CD4-positive, alpha-beta T cell treated with Interleukin-2 at 100 ng/mL for 4 hours (primary cell): ENCODE data around the gene ZNF765.
A peak's percentile ranks its signal among the peaks of the same experiment; 100 is the strongest.
"Not testable (repeated sequence)": the region's sequence is repeated elsewhere in the genome, so short reads cannot be mapped to it uniquely, and the experiment has no call there.

Source experiments
- DNase-seq: peaks from one replicate; pipeline ENCODE4 v3.0.0-alpha.2; 2020; ENCODE audit warnings: low spot score

ZNF765 gene

GRCh38 chr19:53394974-53395839, at the start of gene ZNF765:
TSS of gene ZNF765 (plus strand) at chr19:53395149. CDS start at chr19:53398016, 2,867 bp downstream.
- peak; percentile 96 for DNase-seq

- DNase-seq, result no peak
Observed at GRCh38 chr19:53355739-53356138, 39.2 kb upstream of the ZNF765 start.

GRCh38 chr19:53357821-53358581, 36.9 kb upstream of the ZNF765 start:
- DNase-seq, result no peak

- DNase-seq, result not testable (repeated sequence)
Observed at GRCh38 chr19:53360056-53360455, 34.9 kb upstream of the ZNF765 start.

GRCh38 chr19:53365134-53365898, 29.6 kb upstream of the ZNF765 start, which contains the start of gene ZNF525:
TSS of gene ZNF525 (plus strand) at chr19:53365705. CDS start at chr19:53372282, 6,577 bp downstream.
- peak; percentile 96 for DNase-seq

- DNase-seq, result no peak
Observed at GRCh38 chr19:53365899-53366493, 29.0 kb upstream of the ZNF765 start.

GRCh38 chr19:53372196-53372595, 22.8 kb upstream of the ZNF765 start:
- no peak for DNase-seq

GRCh38 chr19:53374288-53374687, 20.7 kb upstream of the ZNF765 start:
- no peak for DNase-seq

- no peak for DNase-seq
Observed at GRCh38 chr19:53374743-53375142, 20.2 kb upstream of the ZNF765 start.

- no peak for DNase-seq
Observed at GRCh38 chr19:53381376-53381775, 13.6 kb upstream of the ZNF765 start.

- DNase-seq, result no peak
Observed at GRCh38 chr19:53388168-53388567, 6.8 kb upstream of the ZNF765 start.

GRCh38 chr19:53388904-53389303, 6.0 kb upstream of the ZNF765 start:
- DNase-seq, result no peak

GRCh38 chr19:53389571-53389970, 5.4 kb upstream of the ZNF765 start:
- DNase-seq, result no peak

GRCh38 chr19:53389978-53390377, 5.0 kb upstream of the ZNF765 start:
- DNase-seq, result no peak

- DNase-seq, result no peak
Observed at GRCh38 chr19:53394522-53394973, 401 bp upstream of the ZNF765 start.

- DNase-seq, result not testable (repeated sequence)
Observed at GRCh38 chr19:53395840-53396524, 1.0 kb downstream of the ZNF765 start.

GRCh38 chr19:53396525-53396868, 1.5 kb downstream of the ZNF765 start:
- DNase-seq, result no peak

- DNase-seq, result not testable (repeated sequence)
Observed at GRCh38 chr19:53397918-53398317, 3.0 kb downstream of the ZNF765 start.

- DNase-seq, result no peak
Observed at GRCh38 chr19:53409505-53410204, 14.7 kb downstream of the ZNF765 start.

GRCh38 chr19:53420520-53421315, 25.8 kb downstream of the ZNF765 start:
- not testable (repeated sequence) for DNase-seq
